HCT116 (cell line): ENCODE data around the gene C10orf90. TPM values are rescaled to one million over a fixed set of nuclear protein-coding genes. Genes with fewer than 3 reads are reported as not detected.

ENCODE experiments used
- ATAC-seq: fragments of 200-7000 bp; cut with Tn5 transposase; 2 replicates; pipeline ENCODE4 v1.9.1; 2020; ENCODE audit warnings: mild to moderate bottlenecking, moderate library complexity
- BruUV-seq: library from RNA; stranded (reverse); fragments of 400-500 nt; replicated peaks from 2 replicates; lab custom pipeline; 2021; lab: Mats Ljungman, UMichigan
- CTCF ChIA-PET: fragments of 300-600 bp; sonication (Branson Sonifier 250); formaldehyde crosslinking; loops from one replicate; lab custom pipeline; 2021; ENCODE audit warnings: antibody characterized with exemption; lab: Charles Lee
- POLR2A ChIA-PET: fragments of 300-600, 350-600 bp; sonication (Branson Sonifier 250); formaldehyde crosslinking; loops from one replicate; lab custom pipeline; 2021; ENCODE audit warnings: antibody characterized with exemption; lab: Charles Lee
- RAD21 ChIA-PET, 2 experiments: fragments of 300-600 bp; sonication (Branson Sonifier 250); formaldehyde crosslinking; loops; one replicate each; lab custom pipeline; 2023; ENCODE audit warnings: low total read pairs in 2 of 2; ENCODE audit not compliant: uncharacterized antibody in 2 of 2, unreplicated experiment in 2 of 2, low non-redundant PET in 1 of 2; lab: Charles Lee
- DNase-seq: peaks from one replicate; pipeline ENCODE4 v3.0.0-alpha.2; 2010; ENCODE audit warnings: low read depth, low spot score
- H2AFZ ChIP-seq: fragments of 200-600 bp; shearing (Covaris generic), sonication (generic); 2 replicates; pipeline ENCODE4 v1.6.1; 2017; ENCODE audit warnings: low read depth, mixed run types, mixed read lengths, antibody characterized with exemption, low read length; ENCODE audit not compliant: poor library complexity, severe bottlenecking
- H3K27ac ChIP-seq: 2 replicates; pipeline ENCODE4 v1.5.1; 2012; ENCODE audit warnings: low read depth, low read length
- H3K27me3 ChIP-seq: fragments of 200-600 bp; sonication (generic); 2 replicates; pipeline ENCODE4 v1.6.1; 2016; ENCODE audit warnings: mixed run types, low read length, mixed read lengths; ENCODE audit not compliant: insufficient read depth
- H3K36me3 ChIP-seq, 2 experiments: fragments of 200-500 bp in 1 of 2; fragments of 200-600 bp in 1 of 2; sonication (Bioruptor generic) in 1 of 2; sonication (generic) in 1 of 2; 2 replicates each; pipeline versions ENCODE4 v1.5.1 to v1.6.1; 2014 to 2016; ENCODE audit warnings: low read length in 2 of 2, inconsistent platforms in 1 of 2, mixed read lengths in 1 of 2, mixed run types in 1 of 2; ENCODE audit not compliant: insufficient read depth in 2 of 2, control insufficient read depth in 1 of 2
- H3K4me1 ChIP-seq, 2 experiments: fragments of 200-600 bp in 1 of 2; sonication (generic) in 1 of 2; 2 replicates each; pipeline versions ENCODE4 v1.5.1 to v1.6.1; 2012 to 2017; ENCODE audit warnings: low read length in 2 of 2, inconsistent platforms in 1 of 2, mild to moderate bottlenecking in 1 of 2, mixed read lengths in 1 of 2, mixed run types in 1 of 2, moderate library complexity in 1 of 2; ENCODE audit not compliant: insufficient read depth in 2 of 2, control insufficient read depth in 1 of 2
- H3K4me2 ChIP-seq: fragments of 200-600 bp; sonication (generic); 2 replicates; pipeline ENCODE4 v1.6.1; 2017; ENCODE audit warnings: mixed run types, low read length, mixed read lengths
- H3K4me3 ChIP-seq, 2 experiments: fragments of 200-600 bp in 1 of 2; sonication (generic) in 1 of 2; replicated peaks in 1 of 2; 2 replicates each; pipeline ENCODE4 v1.5.1; 2011 to 2016; ENCODE audit warnings: low read length in 2 of 2, control low read depth in 1 of 2, low read depth in 1 of 2, mild to moderate bottlenecking in 1 of 2, mixed read lengths in 1 of 2, mixed run types in 1 of 2
- H3K79me2 ChIP-seq: fragments of 200-600 bp; sonication (generic); 2 replicates; pipeline ENCODE4 v1.6.1; 2017; ENCODE audit warnings: mild to moderate bottlenecking, mixed run types, low read length, moderate library complexity, mixed read lengths; ENCODE audit not compliant: insufficient read depth
- H3K9ac ChIP-seq: fragments of 200-600 bp; sonication (generic); 2 replicates; pipeline ENCODE4 v1.6.1; 2016; ENCODE audit warnings: low read length, mixed read lengths
- H3K9me2 ChIP-seq: fragments of 200-600 bp; sonication (generic), shearing (Covaris generic); 2 replicates; pipeline ENCODE4 v1.6.1; 2017; ENCODE audit warnings: mixed run types, mild to moderate bottlenecking, moderate library complexity; ENCODE audit not compliant: insufficient read depth
- H3K9me3 ChIP-seq, 2 experiments: fragments of 200-500 bp in 1 of 2; fragments of 200-600 bp in 1 of 2; sonication (Bioruptor generic) in 1 of 2; sonication (generic) in 1 of 2; 2 replicates each; pipeline ENCODE4 v1.6.1; 2014 to 2017; ENCODE audit warnings: low read length in 2 of 2, mixed read lengths in 2 of 2, inconsistent platforms in 1 of 2, low read depth in 1 of 2, mild to moderate bottlenecking in 1 of 2, mixed run types in 1 of 2, moderate library complexity in 1 of 2; ENCODE audit not compliant: control insufficient read depth in 1 of 2, insufficient read depth in 1 of 2
- H4K20me1 ChIP-seq: fragments of 200-600 bp; sonication (generic), shearing (Covaris generic); 2 replicates; pipeline ENCODE4 v1.6.1; 2017; ENCODE audit warnings: mixed run types, mild to moderate bottlenecking, moderate library complexity; ENCODE audit not compliant: insufficient read depth
- CTCF ChIP-seq, 3 experiments: fragments of 200-600 bp in 1 of 3; sonication (generic) in 1 of 3; IDR thresholded peaks in 2 of 3; conservative IDR thresholded peaks in 1 of 3; 2 replicates each; pipeline ENCODE4 v1.5.1; 2012 to 2017; ENCODE audit warnings: low read depth in 2 of 3, low read length in 2 of 3, antibody characterized with exemption in 1 of 3, borderline replicate concordance in 1 of 3, control low read depth in 1 of 3, mild to moderate bottlenecking in 1 of 3, mixed read lengths in 1 of 3, mixed run types in 1 of 3, moderate library complexity in 1 of 3; ENCODE audit not compliant: insufficient read depth in 1 of 3
- EZH2phosphoT487 ChIP-seq: fragments of 200-600 bp; IDR thresholded peaks from 2 replicates; pipeline ENCODE4 v1.6.1; 2018; ENCODE audit warnings: antibody characterized with exemption, borderline replicate concordance
- POLR2AphosphoS5 ChIP-seq: IDR thresholded peaks from 2 replicates; pipeline ENCODE4 v1.6.1; 2011; ENCODE audit warnings: mild to moderate bottlenecking, low read depth, low read length, moderate library complexity
- RAD21 ChIP-seq: IDR thresholded peaks from 2 replicates; pipeline ENCODE4 v1.6.1; 2012; ENCODE audit warnings: low read depth, mild to moderate bottlenecking
- SIN3A ChIP-seq: IDR thresholded peaks from 2 replicates; pipeline ENCODE4 v1.6.1; 2012; ENCODE audit warnings: low read depth
- intact Hi-C: fragments of 100-400 bp; cut with micrococcal nuclease; formaldehyde crosslinking; loops from 2 replicates; pipeline ENCODE4 v1.10.0; 2022
- total RNA-seq: library from RNA; stranded (reverse); gene quantifications from one replicate; pipeline ENCODE4 v1.2.1, GENCODE V29; 2021; ENCODE audit not compliant: unreplicated experiment
- TF ChIP-seq, protein P1 (sequence below): IDR thresholded peaks from 2 replicates; pipeline ENCODE4 v1.6.1; 2012; ENCODE audit warnings: low read depth

C10orf90 gene
- total RNA-seq, 1 experiment from 2014 or later: not detected

GRCh38 chr10:126437635-126438406 is 232.7 kb downstream of the C10orf90 start:
- Histone ChIP-seq H3K27me3 (peaks cover 8% of the 10 kb centered on the region), H3K4me3 (no peak overlapping the region), H3K4me2 (no peak overlapping the region), H3K9me2 (no peaks in the 10 kb centered on the region), H4K20me1 (no peaks in the 10 kb centered on the region), H3K27ac (no peak overlapping the region), H3K9me3 (no peaks in the 10 kb centered on the region), H3K79me2 (no peaks in the 10 kb centered on the region), H3K9ac (no peak overlapping the region)
- RAD21 ChIA-PET: no interaction called here
- intact Hi-C loops: no loop called here
- DNase-seq: no peak
- POLR2A ChIA-PET: no interaction called here
- CTCF ChIA-PET: no interaction called here
- TF ChIP-seq CTCF (IDR thresholded peaks at IDR 0.05 in 2 of 3, conservative IDR thresholded peaks at IDR 0.05 in 1 of 3; ENCODE audit: borderline replicate concordance in 1 of 3, insufficient read depth in 1 of 3, low read depth in 2 of 3, low read length in 2 of 3) (no peak), SIN3A (no peak), EZH2phosphoT487 (no peak), POLR2AphosphoS5 (no peak)
- TF ChIP-seq, all 23 proteins: peak for 0
- BruUV-seq: no TSS peak
- Histone ChIP-seq H3K36me3 (no peaks in the 10 kb centered on the region), H2AFZ (no peak overlapping the region), H3K4me1 (peaks cover 0 to 12% of the 10 kb centered on the region in 2 experiments; a peak in 3 of 4 replicates)
- no peak for ATAC-seq

DNA sequence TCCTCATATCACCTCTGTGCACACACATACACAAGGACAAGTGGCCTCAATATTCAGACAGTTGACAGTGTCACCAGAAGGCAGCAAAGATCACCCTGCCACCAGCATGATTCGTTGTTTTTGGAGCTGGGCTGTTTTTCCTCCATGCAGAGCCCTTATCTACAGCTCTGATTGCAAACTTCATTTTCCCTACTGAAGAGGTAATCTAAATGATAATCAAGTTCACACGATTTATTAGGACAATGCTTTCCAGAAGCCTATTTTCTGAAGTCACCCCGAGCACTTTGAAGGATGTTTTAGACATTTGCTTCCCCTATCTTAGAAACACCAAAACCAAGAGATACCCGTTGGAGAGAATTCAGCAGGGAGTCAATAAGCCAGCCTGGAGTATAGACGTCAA is 236.3 kb downstream of the C10orf90 start:
- RAD21 ChIA-PET: no interaction called here
- intact Hi-C loops: no loop called here
- H3K27ac ChIP-seq: no peak overlapping the region

More for the DNA sequence above, 236.3 kb downstream of the C10orf90 start:
- TF ChIP-seq RAD21: no peak
- TF ChIP-seq, protein P1, sequence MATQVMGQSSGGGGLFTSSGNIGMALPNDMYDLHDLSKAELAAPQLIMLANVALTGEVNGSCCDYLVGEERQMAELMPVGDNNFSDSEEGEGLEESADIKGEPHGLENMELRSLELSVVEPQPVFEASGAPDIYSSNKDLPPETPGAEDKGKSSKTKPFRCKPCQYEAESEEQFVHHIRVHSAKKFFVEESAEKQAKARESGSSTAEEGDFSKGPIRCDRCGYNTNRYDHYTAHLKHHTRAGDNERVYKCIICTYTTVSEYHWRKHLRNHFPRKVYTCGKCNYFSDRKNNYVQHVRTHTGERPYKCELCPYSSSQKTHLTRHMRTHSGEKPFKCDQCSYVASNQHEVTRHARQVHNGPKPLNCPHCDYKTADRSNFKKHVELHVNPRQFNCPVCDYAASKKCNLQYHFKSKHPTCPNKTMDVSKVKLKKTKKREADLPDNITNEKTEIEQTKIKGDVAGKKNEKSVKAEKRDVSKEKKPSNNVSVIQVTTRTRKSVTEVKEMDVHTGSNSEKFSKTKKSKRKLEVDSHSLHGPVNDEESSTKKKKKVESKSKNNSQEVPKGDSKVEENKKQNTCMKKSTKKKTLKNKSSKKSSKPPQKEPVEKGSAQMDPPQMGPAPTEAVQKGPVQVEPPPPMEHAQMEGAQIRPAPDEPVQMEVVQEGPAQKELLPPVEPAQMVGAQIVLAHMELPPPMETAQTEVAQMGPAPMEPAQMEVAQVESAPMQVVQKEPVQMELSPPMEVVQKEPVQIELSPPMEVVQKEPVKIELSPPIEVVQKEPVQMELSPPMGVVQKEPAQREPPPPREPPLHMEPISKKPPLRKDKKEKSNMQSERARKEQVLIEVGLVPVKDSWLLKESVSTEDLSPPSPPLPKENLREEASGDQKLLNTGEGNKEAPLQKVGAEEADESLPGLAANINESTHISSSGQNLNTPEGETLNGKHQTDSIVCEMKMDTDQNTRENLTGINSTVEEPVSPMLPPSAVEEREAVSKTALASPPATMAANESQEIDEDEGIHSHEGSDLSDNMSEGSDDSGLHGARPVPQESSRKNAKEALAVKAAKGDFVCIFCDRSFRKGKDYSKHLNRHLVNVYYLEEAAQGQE: no peak
- TF ChIP-seq, all 23 proteins: peak for 0
- CTCF ChIA-PET: no interaction called here
- no peak overlapping the region for H2AFZ ChIP-seq
- H3K9me3 ChIP-seq: no peaks in the 10 kb centered on the region
- peaks cover 17% of the 10 kb centered on the region for H3K27me3 ChIP-seq
- no peaks in the 10 kb centered on the region for H4K20me1 ChIP-seq
- no peak overlapping the region for H3K9ac ChIP-seq
- no peaks in the 10 kb centered on the region for H3K9me2 ChIP-seq
- DNase-seq: no peak
- no peak overlapping the region for H3K4me3 ChIP-seq
- H3K79me2 ChIP-seq: no peaks in the 10 kb centered on the region
- ATAC-seq: no peak
- peaks cover 0 to 4% of the 10 kb centered on the region in 2 experiments; a peak in 1 of 4 replicates for H3K4me1 ChIP-seq
- H3K36me3 ChIP-seq: no peaks in the 10 kb centered on the region
- H3K4me2 ChIP-seq: no peak overlapping the region
- POLR2A ChIA-PET: no interaction called here
- BruUV-seq: no TSS peak
